Measurements from ENCODE around the gene NOC4L.
"Not testable (repeated sequence)": the region's sequence is repeated elsewhere in the genome, so short reads cannot be mapped to it uniquely, and the experiment has no call there.

DNA sequence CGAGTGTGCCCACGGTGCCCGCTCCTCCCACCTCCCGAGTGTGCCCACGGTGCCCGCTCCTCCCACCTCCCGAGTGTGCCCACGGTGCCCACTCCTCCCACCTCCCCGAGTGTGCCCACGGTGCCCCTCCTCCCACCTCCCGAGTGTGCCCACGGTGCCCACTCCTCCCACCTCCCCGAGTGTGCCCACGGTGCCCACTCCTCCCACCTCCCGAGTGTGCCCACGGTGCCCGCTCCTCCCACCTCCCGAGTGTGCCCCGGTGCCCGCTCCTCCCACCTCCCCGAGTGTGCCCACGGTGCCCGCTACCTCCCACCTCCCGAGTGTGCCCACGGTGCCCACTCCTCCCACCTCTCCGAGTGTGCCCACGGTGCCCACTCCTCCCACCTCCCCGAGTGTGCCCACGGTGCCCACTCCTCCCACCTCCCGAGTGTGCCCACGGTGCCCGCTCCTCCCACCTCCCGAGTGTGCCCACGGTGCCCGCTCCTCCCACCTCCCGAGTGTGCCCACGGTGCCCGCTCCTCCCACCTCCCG lies 9.5 kb upstream of the NOC4L start:
- not testable (repeated sequence) for TF ChIP-seq CTCF (IDR thresholded peaks at IDR 0.05); POLR2A (IDR thresholded peaks at IDR 0.05; ENCODE audit: low read depth); POLR2AphosphoS5 (IDR thresholded peaks at IDR 0.05); EP300 (IDR thresholded peaks at IDR 0.05)
